ENCODE measurements around the gene PDZD11.
"Not testable (repeated sequence)": the region's sequence is repeated elsewhere in the genome, so short reads cannot be mapped to it uniquely, and the experiment has no call there.

PDZD11 gene
- 5.8 to 10.4 (median 7.2) reads per million in 4 donors for total RNA-seq

DNA sequence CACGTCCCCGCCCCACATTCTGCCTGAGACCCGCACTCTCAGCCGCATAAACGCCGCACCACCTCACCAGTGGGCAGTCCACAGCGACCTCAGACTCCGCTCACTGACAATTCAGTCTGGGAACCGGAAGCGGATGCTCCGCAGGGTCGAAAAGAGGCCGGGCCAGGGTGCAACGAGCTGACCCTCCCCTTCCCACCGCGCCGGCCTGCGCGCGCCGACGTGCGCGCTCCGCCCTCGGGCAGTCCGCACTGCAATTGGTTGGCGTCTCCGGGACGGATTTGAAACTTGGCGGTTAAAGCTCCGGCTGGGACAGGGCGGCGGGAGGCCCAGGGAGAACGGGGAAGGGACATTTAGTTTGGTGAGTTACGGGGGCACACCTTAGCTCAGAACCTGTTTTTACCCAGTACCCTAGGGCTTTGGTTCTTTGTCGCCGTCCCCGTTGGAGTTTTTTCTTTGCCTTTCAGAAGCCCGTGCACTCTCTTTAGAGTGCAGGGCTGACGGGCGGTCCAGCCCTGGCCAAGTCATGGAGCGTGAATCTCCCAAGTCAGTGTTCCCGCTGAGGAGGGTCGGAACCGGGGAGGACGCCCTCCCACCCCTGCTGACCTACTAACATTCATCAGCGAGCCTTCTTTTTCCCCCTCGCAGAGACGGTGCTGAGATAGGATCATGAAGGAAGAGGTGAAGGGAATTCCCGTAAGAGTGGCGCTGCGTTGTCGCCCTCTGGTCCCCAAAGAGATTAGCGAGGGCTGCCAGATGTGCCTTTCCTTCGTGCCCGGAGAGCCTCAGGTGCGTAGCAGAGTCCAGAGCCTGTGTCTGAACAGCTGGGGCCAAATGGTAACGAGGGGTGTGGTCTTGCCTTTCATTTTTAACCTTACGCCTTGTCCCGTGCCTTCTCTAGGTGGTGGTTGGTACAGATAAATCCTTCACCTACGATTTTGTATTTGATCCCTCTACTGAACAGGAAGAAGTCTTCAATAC lies at the start of gene PDZD11, which contains the start of gene KIF4A:
Gene PDZD11 (minus strand): TSS at position 135 of the 978 bp plus-strand sequence. CDS start 586 bp downstream, outside the sequence.
Gene KIF4A (plus strand): TSS at position 312 of the 978 bp plus-strand sequence. CDS start 355 bp downstream, at position 667.
- peak; percentile 42 to 89 (median 62) for DNase-seq

GRCh38 chrX:70338290-70338689 lies 48.6 kb upstream of the PDZD11 start:
- no peak for DNase-seq

GRCh38 chrX:70336767-70337166 lies 47.0 kb upstream of the PDZD11 start:
- peak in 1 of 5 donors; percentile 72 for DNase-seq

DNA sequence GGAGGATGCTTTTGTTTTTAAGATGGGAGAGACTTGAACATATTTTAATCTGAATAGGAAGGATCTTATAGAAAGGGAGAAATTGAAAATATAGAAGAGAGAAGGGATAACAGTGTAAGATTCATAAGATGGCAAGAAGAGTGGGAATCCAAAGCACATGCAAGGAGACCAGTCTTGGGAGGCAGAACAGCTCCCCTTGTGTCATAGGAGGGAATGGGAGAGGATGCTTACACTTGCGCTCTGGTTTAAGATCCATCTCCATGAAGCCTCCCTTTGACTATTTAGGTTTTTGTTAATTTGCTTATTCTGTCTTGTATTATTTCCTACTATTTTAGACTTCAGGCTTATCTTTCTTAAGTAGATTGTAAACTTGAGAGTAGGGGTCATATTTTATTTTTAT lies 42.9 kb upstream of the PDZD11 start:
- no peak for DNase-seq

- no peak for DNase-seq
These were observed 41.4 kb upstream of the PDZD11 start for GRCh38 chrX:70331161-70331560.

GRCh38 chrX:70324326-70324725 lies 34.6 kb upstream of the PDZD11 start:
- DNase-seq: no peak

DNA sequence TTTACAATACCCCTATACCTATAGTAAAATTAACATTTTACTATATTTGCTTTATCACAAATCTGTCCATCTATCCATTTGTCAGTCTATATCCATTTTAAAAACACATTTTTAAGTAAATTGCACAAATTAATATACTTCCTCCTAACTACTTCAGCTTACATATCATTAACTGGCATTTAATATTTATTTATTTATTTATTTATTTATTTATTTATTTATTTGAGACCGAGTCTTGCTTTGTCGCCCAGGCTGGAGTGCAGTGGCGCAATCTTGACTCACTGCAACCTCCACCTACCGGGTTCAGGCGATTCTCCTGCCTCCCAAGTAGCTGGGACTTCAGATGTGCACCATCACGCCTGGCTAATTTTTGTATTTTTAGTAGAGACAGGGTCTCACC lies 33.9 kb upstream of the PDZD11 start:
- DNase-seq: not testable (repeated sequence)

DNA sequence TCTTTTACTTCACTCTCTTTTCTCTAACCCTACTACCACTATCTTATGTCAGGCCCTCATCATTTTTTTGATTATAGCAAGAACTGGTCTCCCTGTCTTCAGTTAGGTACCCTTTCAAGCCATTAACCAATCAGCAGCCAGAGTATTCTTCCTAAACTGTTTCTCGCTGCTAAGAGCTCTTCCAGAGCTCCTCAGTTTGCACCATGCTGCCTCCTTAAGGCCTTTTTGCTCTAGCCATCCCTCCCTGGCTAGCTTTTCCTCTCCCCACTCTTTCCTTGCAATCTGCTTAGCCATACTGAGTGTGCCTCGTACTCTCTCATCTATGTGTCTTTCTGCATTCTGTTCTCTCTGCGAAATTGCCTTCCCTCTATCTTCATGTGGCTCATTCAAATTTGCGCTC lies 33.1 kb upstream of the PDZD11 start:
- DNase-seq: no peak

DNA sequence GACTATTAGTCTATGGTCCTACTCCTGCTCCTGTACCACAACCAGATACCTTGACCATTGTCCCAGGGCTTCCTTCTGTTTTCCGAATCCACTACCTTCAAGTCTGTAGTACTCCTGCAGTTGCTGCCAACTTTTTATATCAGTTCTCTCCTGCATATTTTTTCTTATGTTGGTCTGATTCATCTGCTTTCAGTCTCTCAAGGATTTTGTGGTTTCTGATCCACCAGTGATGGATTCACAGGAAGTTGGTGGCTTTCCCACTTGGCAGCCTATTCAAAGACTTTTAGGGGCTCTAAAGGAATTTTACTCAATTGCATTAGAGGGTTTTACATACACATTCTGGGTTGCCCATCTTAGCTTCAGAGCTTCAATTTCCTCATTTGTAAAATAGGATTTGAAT lies 23.8 kb upstream of the PDZD11 start:
- DNase-seq: no peak

DNA sequence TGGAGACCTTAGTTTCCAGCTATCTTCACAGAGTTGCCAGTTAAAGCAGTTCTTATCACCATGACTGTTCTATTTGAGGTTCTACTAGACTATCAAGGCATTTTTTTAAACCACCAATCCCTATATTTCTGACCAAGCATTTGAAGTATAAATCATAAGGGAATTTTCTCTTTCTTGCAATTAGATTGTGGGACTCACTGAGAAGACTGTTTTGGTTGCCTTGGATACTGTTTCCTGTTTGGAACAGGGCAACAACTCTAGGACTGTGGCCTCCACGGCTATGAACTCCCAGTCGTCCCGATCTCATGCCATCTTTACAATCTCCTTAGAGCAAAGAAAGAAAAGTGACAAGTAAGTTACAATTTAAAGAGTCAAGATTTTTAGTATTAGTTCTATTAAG lies 12.0 kb upstream of the PDZD11 start:
- no peak for DNase-seq

GRCh38 chrX:70293621-70294020 lies 3.9 kb upstream of the PDZD11 start:
- DNase-seq: no peak

GRCh38 chrX:70292788-70293187 lies 3.1 kb upstream of the PDZD11 start:
- DNase-seq: no peak

- DNase-seq: no peak
These were observed 447 bp downstream of the PDZD11 start for GRCh38 chrX:70289168-70289792.

- no peak for DNase-seq
These were observed 7.8 kb downstream of the PDZD11 start, which contains the start of gene RAB41 for GRCh38 chrX:70281951-70282350. TSS of gene RAB41 (plus strand) at chrX:70282172. CDS start at chrX:70282218, 46 bp downstream.

GRCh38 chrX:70280573-70280972 lies 9.2 kb downstream of the PDZD11 start:
- DNase-seq: no peak

- DNase-seq: no peak
These were observed 10.6 kb downstream of the PDZD11 start for GRCh38 chrX:70279081-70279480.

DNA sequence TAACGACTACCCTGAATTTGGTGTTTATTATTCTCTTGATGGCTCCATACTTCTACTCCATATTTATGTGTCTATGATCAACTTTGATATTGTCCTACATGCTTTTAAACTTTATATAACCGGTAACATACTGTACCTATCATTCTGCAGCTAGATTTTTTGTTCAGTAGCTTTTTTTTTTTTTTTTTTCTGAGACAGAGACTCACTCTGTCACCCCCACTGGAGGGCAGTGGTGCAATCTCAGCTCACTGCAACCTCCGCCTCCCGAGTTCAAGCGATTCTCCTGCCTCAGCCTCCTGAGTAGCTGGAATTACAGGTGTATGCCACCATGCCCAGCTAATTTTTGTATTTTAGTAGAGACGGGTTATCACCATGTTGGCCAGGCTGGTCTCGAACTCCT lies 15.7 kb downstream of the PDZD11 start:
- DNase-seq: not testable (repeated sequence)

DNA sequence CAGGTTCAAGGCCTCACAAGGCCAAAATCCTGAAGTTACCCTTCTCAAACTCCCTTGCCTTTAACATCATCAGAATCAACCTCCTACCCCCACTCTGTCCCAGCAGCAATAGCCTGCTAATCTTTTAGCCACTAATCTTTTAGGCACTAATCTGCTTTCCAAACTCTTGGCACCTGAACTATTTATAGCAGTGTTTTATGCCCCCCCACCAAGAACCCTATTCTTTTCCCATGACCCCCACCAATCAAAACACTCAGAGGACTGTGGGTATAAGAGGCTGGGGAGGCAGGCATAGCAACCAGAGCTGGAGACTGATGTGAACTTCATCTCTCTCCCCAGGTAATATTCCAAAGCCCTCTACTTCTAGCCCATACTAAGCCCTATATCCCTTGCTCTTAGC lies 21.7 kb downstream of the PDZD11 start, which contains the start of gene ARR3:
Gene ARR3 (plus strand): TSS at position 301 of the 400 bp plus-strand sequence. CDS start 1,052 bp downstream, outside the sequence.
- no peak for DNase-seq

DNA sequence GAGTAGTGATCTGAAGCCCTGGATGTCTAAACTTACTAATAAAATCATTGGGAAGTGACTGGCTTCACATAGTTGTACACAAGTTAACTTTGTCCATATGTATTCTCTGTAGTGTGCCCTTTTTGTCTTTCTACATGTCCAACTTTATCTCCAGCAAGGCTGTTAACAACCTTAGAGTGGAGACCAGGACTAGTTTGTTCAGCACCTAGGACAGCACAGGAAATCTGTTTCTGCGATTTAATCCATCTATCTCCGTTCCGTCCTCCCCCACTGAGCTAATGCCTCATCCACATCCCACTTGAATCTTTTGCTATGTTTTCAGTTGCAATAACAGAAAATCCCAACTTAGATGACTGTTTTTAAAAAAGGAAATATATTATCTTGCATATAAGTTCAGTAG lies 24.9 kb downstream of the PDZD11 start:
- DNase-seq: no peak

DNA sequence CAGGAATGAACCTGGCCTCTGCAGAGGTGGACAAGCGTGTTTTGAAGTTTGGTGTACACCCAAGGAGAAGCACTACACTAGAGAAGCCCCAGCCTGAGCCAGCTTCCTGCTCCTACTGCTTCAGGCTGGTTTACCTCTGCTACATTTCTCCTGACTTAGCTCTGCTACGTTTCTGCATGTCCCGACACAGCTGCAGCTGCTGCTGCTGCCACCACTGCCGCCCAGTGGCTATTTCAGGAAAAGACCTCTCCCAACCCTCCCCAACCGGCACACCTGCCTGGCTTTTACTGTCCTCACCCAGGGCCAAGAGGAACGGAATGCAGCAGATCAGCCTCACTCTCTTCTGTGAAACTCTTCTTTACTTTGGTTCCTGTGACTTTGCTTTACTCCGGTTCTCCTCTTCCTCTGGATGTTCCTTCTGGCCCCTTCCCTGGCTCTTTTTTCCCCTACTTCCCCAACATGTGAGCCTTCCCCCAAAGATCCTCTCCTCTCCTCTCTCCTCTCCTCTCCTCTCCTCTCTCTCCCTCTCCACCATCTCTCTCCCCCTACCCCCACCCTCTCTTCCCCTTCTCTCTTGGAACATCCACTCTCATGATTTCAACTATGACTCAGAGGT lies 26.7 kb downstream of the PDZD11 start:
- peak in 1 of 5 donors; percentile 27 for DNase-seq

DNA sequence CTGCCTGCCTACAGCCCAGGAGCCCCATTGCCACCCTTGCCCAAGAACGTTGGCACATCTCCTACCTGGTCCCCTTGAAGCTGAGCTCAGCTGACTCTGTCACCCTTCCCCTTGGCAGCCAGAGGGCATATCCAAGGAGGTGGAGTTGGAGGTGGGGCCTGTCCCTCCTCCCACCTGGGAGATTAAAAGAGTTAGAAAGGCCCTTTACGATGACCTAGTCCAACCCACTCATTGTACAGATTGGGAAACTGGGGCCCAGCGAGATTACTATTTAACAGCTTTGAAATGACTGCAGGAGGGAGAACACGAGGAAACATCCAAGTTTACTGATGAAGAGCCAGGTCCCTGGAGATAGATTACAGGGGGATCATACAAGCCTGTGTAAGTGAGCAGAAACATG lies 29.6 kb downstream of the PDZD11 start, which contains the start of gene P2RY4:
Gene P2RY4 (minus strand): TSS at position 101 of the 400 bp plus-strand sequence. CDS start 580 bp downstream, outside the sequence.
- DNase-seq: no peak

GRCh38 chrX:70257423-70258288 lies 32.1 kb downstream of the PDZD11 start:
- DNase-seq: no peak

Measured in T-helper 1 cell (primary cell).